ENCODE data around the gene RBPJL.

DNA sequence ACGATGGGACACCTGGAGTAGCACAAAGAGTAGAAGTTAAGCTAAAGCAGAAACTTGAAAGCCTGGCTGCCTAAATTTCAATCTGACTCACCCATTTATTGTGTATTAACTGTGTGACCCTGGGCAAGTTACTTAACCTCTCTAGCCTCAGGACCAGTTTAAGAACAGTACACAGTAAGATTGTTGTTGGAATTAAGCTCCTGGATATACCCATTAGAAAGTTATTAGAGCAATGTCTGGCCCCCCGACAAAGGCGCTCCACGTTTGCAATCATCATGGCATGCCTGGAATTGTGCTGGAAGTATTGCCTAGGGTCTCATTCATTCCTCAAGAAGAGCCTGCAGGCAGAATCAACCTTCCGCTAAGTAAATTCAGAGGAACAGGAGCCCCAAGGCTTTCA is 40.2 kb downstream of the RBPJL start:
- TF ChIP-seq, protein P1, sequence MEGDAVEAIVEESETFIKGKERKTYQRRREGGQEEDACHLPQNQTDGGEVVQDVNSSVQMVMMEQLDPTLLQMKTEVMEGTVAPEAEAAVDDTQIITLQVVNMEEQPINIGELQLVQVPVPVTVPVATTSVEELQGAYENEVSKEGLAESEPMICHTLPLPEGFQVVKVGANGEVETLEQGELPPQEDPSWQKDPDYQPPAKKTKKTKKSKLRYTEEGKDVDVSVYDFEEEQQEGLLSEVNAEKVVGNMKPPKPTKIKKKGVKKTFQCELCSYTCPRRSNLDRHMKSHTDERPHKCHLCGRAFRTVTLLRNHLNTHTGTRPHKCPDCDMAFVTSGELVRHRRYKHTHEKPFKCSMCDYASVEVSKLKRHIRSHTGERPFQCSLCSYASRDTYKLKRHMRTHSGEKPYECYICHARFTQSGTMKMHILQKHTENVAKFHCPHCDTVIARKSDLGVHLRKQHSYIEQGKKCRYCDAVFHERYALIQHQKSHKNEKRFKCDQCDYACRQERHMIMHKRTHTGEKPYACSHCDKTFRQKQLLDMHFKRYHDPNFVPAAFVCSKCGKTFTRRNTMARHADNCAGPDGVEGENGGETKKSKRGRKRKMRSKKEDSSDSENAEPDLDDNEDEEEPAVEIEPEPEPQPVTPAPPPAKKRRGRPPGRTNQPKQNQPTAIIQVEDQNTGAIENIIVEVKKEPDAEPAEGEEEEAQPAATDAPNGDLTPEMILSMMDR (IDR thresholded peaks at IDR 0.05): no peak
- TF ChIP-seq POLR2A (IDR thresholded peaks at IDR 0.05): no peak
- no peak for TF ChIP-seq POLR2AphosphoS5 (IDR thresholded peaks at IDR 0.05)
- TF ChIP-seq EP300 (IDR thresholded peaks at IDR 0.05): no peak

All from stomach (tissue), 4 donors.